ENCODE measurements around the gene SLC17A4.
"Not testable (repeated sequence)": the region's sequence is repeated elsewhere in the genome, so short reads cannot be mapped to it uniquely, and the experiment has no call there.

SLC17A4 gene

GRCh38 chr6:25732468-25733198 is 21.9 kb upstream of the SLC17A4 start:
- intact Hi-C loops (cut with micrococcal nuclease) = no loop called here
- Mint-ChIP-seq H3K9me3 (peaks cover 6% of the 10 kb centered on the region), H3K27me3 (peaks cover 26% of the 10 kb centered on the region), H3K27ac (no peak overlapping the region), H3K4me1 (ENCODE audit: low read depth) (no peaks in the 10 kb centered on the region), H3K36me3 (ENCODE audit: low read depth) (no peaks in the 10 kb centered on the region), H3K4me3 (no peak overlapping the region)

GRCh38 chr6:25735261-25735660 is 19.3 kb upstream of the SLC17A4 start:
- intact Hi-C loops (cut with micrococcal nuclease) = no loop called here
- Mint-ChIP-seq H3K9me3 (peaks cover 6% of the 10 kb centered on the region), H3K4me3 (no peak overlapping the region), H3K36me3 (ENCODE audit: low read depth) (no peaks in the 10 kb centered on the region), H3K4me1 (ENCODE audit: low read depth) (no peaks in the 10 kb centered on the region), H3K27me3 (peaks cover 26% of the 10 kb centered on the region), H3K27ac (no peak overlapping the region)

GRCh38 chr6:25743868-25744267 is 10.7 kb upstream of the SLC17A4 start:
- no peak overlapping the region for H3K27ac Mint-ChIP-seq
- no peaks in the 10 kb centered on the region for H3K9me3 Mint-ChIP-seq
- no peak overlapping the region for H3K4me3 Mint-ChIP-seq
- intact Hi-C loops (cut with micrococcal nuclease) = no loop called here
- H3K4me1 Mint-ChIP-seq (ENCODE audit: low read depth) = no peaks in the 10 kb centered on the region
- H3K36me3 Mint-ChIP-seq (ENCODE audit: low read depth) = no peaks in the 10 kb centered on the region
- no peaks in the 10 kb centered on the region for H3K27me3 Mint-ChIP-seq

- Mint-ChIP-seq H3K4me1 (ENCODE audit: low read depth) (peaks cover 5% of the 10 kb centered on the region), H3K4me3 (no peak overlapping the region), H3K9me3 (no peaks in the 10 kb centered on the region), H3K27ac (no peak overlapping the region), H3K36me3 (ENCODE audit: low read depth) (no peaks in the 10 kb centered on the region), H3K27me3 (no peaks in the 10 kb centered on the region)
- intact Hi-C loops (cut with micrococcal nuclease) = no loop called here
Measured at GRCh38 chr6:25745836-25746235, 8.7 kb upstream of the SLC17A4 start.

GRCh38 chr6:25746968-25747367 is 7.6 kb upstream of the SLC17A4 start:
- Mint-ChIP-seq H3K4me3 (no peak overlapping the region), H3K9me3 (no peaks in the 10 kb centered on the region), H3K36me3 (ENCODE audit: low read depth) (no peaks in the 10 kb centered on the region), H3K27ac (no peak overlapping the region), H3K27me3 (no peaks in the 10 kb centered on the region), H3K4me1 (ENCODE audit: low read depth) (peaks cover 5% of the 10 kb centered on the region)
- intact Hi-C loops (cut with micrococcal nuclease) = no loop called here

GRCh38 chr6:25747477-25747876 is 7.1 kb upstream of the SLC17A4 start:
- H3K9me3 Mint-ChIP-seq = no peaks in the 10 kb centered on the region
- intact Hi-C loops (cut with micrococcal nuclease) = no loop called here

GRCh38 chr6:25748049-25748448 is 6.5 kb upstream of the SLC17A4 start:
- Mint-ChIP-seq H3K27me3 (no peaks in the 10 kb centered on the region), H3K9me3 (no peaks in the 10 kb centered on the region), H3K4me3 (no peak overlapping the region), H3K4me1 (ENCODE audit: low read depth) (peaks cover 5% of the 10 kb centered on the region), H3K36me3 (ENCODE audit: low read depth) (no peaks in the 10 kb centered on the region), H3K27ac (no peak overlapping the region)
- intact Hi-C loops (cut with micrococcal nuclease) = no loop called here

More at GRCh38 chr6:25747477-25747876, 7.1 kb upstream of the SLC17A4 start:
- Mint-ChIP-seq H3K4me1 (ENCODE audit: low read depth) (peaks cover 5% of the 10 kb centered on the region), H3K27ac (no peak overlapping the region), H3K27me3 (no peaks in the 10 kb centered on the region), H3K4me3 (no peak overlapping the region), H3K36me3 (ENCODE audit: low read depth) (no peaks in the 10 kb centered on the region)

- H3K9me3 Mint-ChIP-seq; H3K4me1 Mint-ChIP-seq (ENCODE audit: low read depth); H3K27ac Mint-ChIP-seq; intact Hi-C loops (cut with micrococcal nuclease); H3K27me3 Mint-ChIP-seq; H3K4me3 Mint-ChIP-seq; H3K36me3 Mint-ChIP-seq (ENCODE audit: low read depth): not testable (repeated sequence)
Measured at GRCh38 chr6:25748601-25749517, 5.7 kb upstream of the SLC17A4 start.

GRCh38 chr6:25749837-25750236 is 4.7 kb upstream of the SLC17A4 start:
- Mint-ChIP-seq H3K27me3 (no peaks in the 10 kb centered on the region), H3K36me3 (ENCODE audit: low read depth) (no peaks in the 10 kb centered on the region), H3K4me3 (no peak overlapping the region), H3K27ac (no peak overlapping the region), H3K4me1 (ENCODE audit: low read depth) (peaks cover 5% of the 10 kb centered on the region), H3K9me3 (no peaks in the 10 kb centered on the region)
- intact Hi-C loops (cut with micrococcal nuclease) = no loop called here

- peaks cover 5% of the 10 kb centered on the region for H3K4me1 Mint-ChIP-seq (ENCODE audit: low read depth)
- no peaks in the 10 kb centered on the region for H3K9me3 Mint-ChIP-seq
- H3K27ac Mint-ChIP-seq = no peak overlapping the region
- intact Hi-C loops (cut with micrococcal nuclease) = no loop called here
- H3K36me3 Mint-ChIP-seq (ENCODE audit: low read depth) = no peaks in the 10 kb centered on the region
- no peak overlapping the region for H3K4me3 Mint-ChIP-seq
- no peaks in the 10 kb centered on the region for H3K27me3 Mint-ChIP-seq
Measured at GRCh38 chr6:25750906-25751305, 3.6 kb upstream of the SLC17A4 start.

GRCh38 chr6:25753079-25753478 is 1.5 kb upstream of the SLC17A4 start:
- Mint-ChIP-seq H3K4me3 (no peak overlapping the region), H3K4me1 (ENCODE audit: low read depth) (peaks cover 5% of the 10 kb centered on the region), H3K36me3 (ENCODE audit: low read depth) (no peaks in the 10 kb centered on the region), H3K9me3 (no peaks in the 10 kb centered on the region), H3K27me3 (no peaks in the 10 kb centered on the region), H3K27ac (no peak overlapping the region)
- intact Hi-C loops (cut with micrococcal nuclease) = no loop called here

- H3K27ac Mint-ChIP-seq = no peak overlapping the region
- peaks cover under 1% of the 10 kb centered on the region for H3K4me1 Mint-ChIP-seq (ENCODE audit: low read depth)
Measured at GRCh38 chr6:25755483-25755882, 941 bp downstream of the SLC17A4 start.

GRCh38 chr6:25756382-25757363 is 2.1 kb downstream of the SLC17A4 start:
- intact Hi-C loops (cut with micrococcal nuclease) = no loop called here
- Mint-ChIP-seq H3K27me3 (no peaks in the 10 kb centered on the region), H3K4me3 (no peak overlapping the region), H3K36me3 (ENCODE audit: low read depth) (no peaks in the 10 kb centered on the region), H3K9me3 (no peaks in the 10 kb centered on the region), H3K27ac (no peak overlapping the region), H3K4me1 (ENCODE audit: low read depth) (no peaks in the 10 kb centered on the region)

More at GRCh38 chr6:25755483-25755882, 941 bp downstream of the SLC17A4 start:
- Mint-ChIP-seq H3K9me3 (no peaks in the 10 kb centered on the region), H3K36me3 (ENCODE audit: low read depth) (no peaks in the 10 kb centered on the region), H3K4me3 (no peak overlapping the region), H3K27me3 (no peaks in the 10 kb centered on the region)
- intact Hi-C loops (cut with micrococcal nuclease) = no loop called here

Data from dendritic cell treated with granulocyte-macrophage colony-stimulating factor and Interleukin-4, amounts not matched to agents 40 ng/mL and 50 ng/mL, for 4 days (primary cell).